ENCODE data around the gene PPP1R9A.

The PPP1R9A gene

GRCh38 chr7:94907026-94907810 is at the start of gene PPP1R9A:
PPP1R9A (plus strand) TSS chr7:94907594; CDS start chr7:94910114, 2,520 bp downstream.
- ChIA-PET POLR2A (no interaction called here), CTCF (no interaction called here)
- DNase-seq (ENCODE audit: extremely low spot score) = peak; percentile 64
- TF ChIP-seq L3MBTL2 (conservative IDR thresholded peaks at IDR 0.05) (peak; percentile 63), PKNOX1 (IDR thresholded peaks at IDR 0.05) (no peak), ARNT (IDR thresholded peaks at IDR 0.05) (no peak)

GRCh38 chr7:94871132-94871531 is 36.3 kb upstream of the PPP1R9A start:
- ChIA-PET POLR2A (no interaction called here), CTCF (no interaction called here)
- DNase-seq (ENCODE audit: extremely low spot score) = no peak
- no peak for TF ChIP-seq L3MBTL2 (conservative IDR thresholded peaks at IDR 0.05)
- TF ChIP-seq SUZ12 (IDR thresholded peaks at IDR 0.05) = no peak
- TF ChIP-seq CTBP1 (IDR thresholded peaks at IDR 0.05; ENCODE audit: borderline replicate concordance) = no peak
- TF ChIP-seq ELF4 (IDR thresholded peaks at IDR 0.05) = no peak
- no peak for TF ChIP-seq FOXK2 (IDR thresholded peaks at IDR 0.05)
- TF ChIP-seq BHLHE40 (IDR thresholded peaks at IDR 0.05; ENCODE audit: borderline replicate concordance) = no peak
- TF ChIP-seq FOXA1 (IDR thresholded peaks at IDR 0.05) = no peak
- no peak for TF ChIP-seq TARDBP (IDR thresholded peaks at IDR 0.05)

GRCh38 chr7:94873239-94873638 is 34.2 kb upstream of the PPP1R9A start:
- ChIA-PET POLR2A (no interaction called here), CTCF (no interaction called here)
- TF ChIP-seq L3MBTL2 (conservative IDR thresholded peaks at IDR 0.05) (no peak), CTBP1 (IDR thresholded peaks at IDR 0.05; ENCODE audit: borderline replicate concordance) (no peak), TARDBP (IDR thresholded peaks at IDR 0.05) (no peak), FOXM1 (IDR thresholded peaks at IDR 0.05; ENCODE audit: borderline replicate concordance) (no peak), FOXK2 (IDR thresholded peaks at IDR 0.05) (no peak), LEF1 (IDR thresholded peaks at IDR 0.05; ENCODE audit: borderline replicate concordance) (no peak), BHLHE40 (IDR thresholded peaks at IDR 0.05; ENCODE audit: borderline replicate concordance) (no peak), PKNOX1 (IDR thresholded peaks at IDR 0.05) (no peak), ELF4 (IDR thresholded peaks at IDR 0.05) (no peak), ZNF384 (IDR thresholded peaks at IDR 0.05) (no peak), NFRKB (IDR thresholded peaks at IDR 0.05) (no peak), SP1 (IDR thresholded peaks at IDR 0.05) (no peak), FOXA1 (IDR thresholded peaks at IDR 0.05) (no peak), ARNT (IDR thresholded peaks at IDR 0.05) (no peak), SUZ12 (IDR thresholded peaks at IDR 0.05) (no peak), HDGF (IDR thresholded peaks at IDR 0.05; ENCODE audit: borderline replicate concordance) (no peak)
- DNase-seq (ENCODE audit: extremely low spot score) = no peak

GRCh38 chr7:94874036-94874785 is 33.2 kb upstream of the PPP1R9A start:
- CTCF ChIA-PET = no interaction called here
- TF ChIP-seq ELF4 (IDR thresholded peaks at IDR 0.05) (no peak), SUZ12 (IDR thresholded peaks at IDR 0.05) (no peak), L3MBTL2 (conservative IDR thresholded peaks at IDR 0.05) (no peak), BHLHE40 (IDR thresholded peaks at IDR 0.05; ENCODE audit: borderline replicate concordance) (no peak), HDGF (IDR thresholded peaks at IDR 0.05; ENCODE audit: borderline replicate concordance) (no peak), FOXK2 (IDR thresholded peaks at IDR 0.05) (no peak)
- DNase-seq (ENCODE audit: extremely low spot score) = no peak
- POLR2A ChIA-PET = no interaction called here

- ChIA-PET CTCF (no interaction called here), POLR2A (no interaction called here)
- no peak for TF ChIP-seq ARNT (IDR thresholded peaks at IDR 0.05)
- TF ChIP-seq ZNF384 (IDR thresholded peaks at IDR 0.05) = no peak
- TF ChIP-seq SUZ12 (IDR thresholded peaks at IDR 0.05) = no peak
- no peak for TF ChIP-seq BHLHE40 (IDR thresholded peaks at IDR 0.05; ENCODE audit: borderline replicate concordance)
- TF ChIP-seq FOXK2 (IDR thresholded peaks at IDR 0.05) = no peak
- no peak for TF ChIP-seq TARDBP (IDR thresholded peaks at IDR 0.05)
- no peak for TF ChIP-seq HDGF (IDR thresholded peaks at IDR 0.05; ENCODE audit: borderline replicate concordance)
- TF ChIP-seq SP1 (IDR thresholded peaks at IDR 0.05) = no peak
- no peak for DNase-seq (ENCODE audit: extremely low spot score)
Observed at GRCh38 chr7:94875201-94875600, 32.2 kb upstream of the PPP1R9A start.

GRCh38 chr7:94877731-94878670 is 29.4 kb upstream of the PPP1R9A start:
- CTCF ChIA-PET = no interaction called here
- TF ChIP-seq CTBP1 (IDR thresholded peaks at IDR 0.05; ENCODE audit: borderline replicate concordance) = no peak
- no peak for TF ChIP-seq TARDBP (IDR thresholded peaks at IDR 0.05)
- no peak for TF ChIP-seq PKNOX1 (IDR thresholded peaks at IDR 0.05)
- TF ChIP-seq LEF1 (IDR thresholded peaks at IDR 0.05; ENCODE audit: borderline replicate concordance) = no peak
- TF ChIP-seq SP1 (IDR thresholded peaks at IDR 0.05) = no peak
- TF ChIP-seq FOXK2 (IDR thresholded peaks at IDR 0.05) = no peak
- TF ChIP-seq L3MBTL2 (conservative IDR thresholded peaks at IDR 0.05) = no peak
- no peak for TF ChIP-seq ARNT (IDR thresholded peaks at IDR 0.05)
- TF ChIP-seq ELF4 (IDR thresholded peaks at IDR 0.05) = no peak
- TF ChIP-seq BHLHE40 (IDR thresholded peaks at IDR 0.05; ENCODE audit: borderline replicate concordance) = no peak
- no peak for TF ChIP-seq FOXM1 (IDR thresholded peaks at IDR 0.05; ENCODE audit: borderline replicate concordance)
- no peak for TF ChIP-seq HDGF (IDR thresholded peaks at IDR 0.05; ENCODE audit: borderline replicate concordance)
- TF ChIP-seq FOXA1 (IDR thresholded peaks at IDR 0.05) = no peak
- TF ChIP-seq NFRKB (IDR thresholded peaks at IDR 0.05) = no peak
- POLR2A ChIA-PET = no interaction called here
- DNase-seq (ENCODE audit: extremely low spot score) = no peak

All from HEK293T (cell line).